HAP-1 (cell line): Measurements from ENCODE around the gene MTF1.

Experiments used
- DNase-seq, 2 experiments: peaks; one replicate each; pipeline ENCODE4 v3.0.0-alpha.2; 2016 to 2020; ENCODE audit warnings: low spot score in 2 of 2
- H3K27me3 ChIP-seq: fragments of 250-450 bp; sonication (Bioruptor Pico); 2 replicates; pipeline ENCODE4 v1.5.1; 2020; ENCODE audit warnings: low read depth, mild to moderate bottlenecking, moderate library complexity
- H3K36me3 ChIP-seq: fragments of 250-450 bp; sonication (Bioruptor Pico); replicated peaks from 2 replicates; pipeline ENCODE4 v1.5.1; 2020; ENCODE audit warnings: mild to moderate bottlenecking
- H3K4me1 ChIP-seq: fragments of 250-450 bp; sonication (Bioruptor Pico); 2 replicates; pipeline ENCODE4 v1.5.1; 2020; ENCODE audit warnings: mild to moderate bottlenecking
- H3K4me3 ChIP-seq: fragments of 250-450 bp; sonication (Bioruptor Pico); 2 replicates; pipeline ENCODE4 v1.5.1; 2020; ENCODE audit warnings: mild to moderate bottlenecking, moderate library complexity
- H3K9me3 ChIP-seq: fragments of 250-450 bp; sonication (Bioruptor Pico); 2 replicates; pipeline ENCODE4 v1.5.1; 2020; ENCODE audit warnings: mild to moderate bottlenecking, moderate library complexity
- in situ Hi-C: fragments of 300-500 bp; cut with MboI; formaldehyde crosslinking; loops from 3 replicates; pipeline ENCODE4 v1.14.3; 2020; ENCODE audit warnings: low sequenced_read_pairs, inconsistent platforms, mixed read lengths

The MTF1 gene

DNA sequence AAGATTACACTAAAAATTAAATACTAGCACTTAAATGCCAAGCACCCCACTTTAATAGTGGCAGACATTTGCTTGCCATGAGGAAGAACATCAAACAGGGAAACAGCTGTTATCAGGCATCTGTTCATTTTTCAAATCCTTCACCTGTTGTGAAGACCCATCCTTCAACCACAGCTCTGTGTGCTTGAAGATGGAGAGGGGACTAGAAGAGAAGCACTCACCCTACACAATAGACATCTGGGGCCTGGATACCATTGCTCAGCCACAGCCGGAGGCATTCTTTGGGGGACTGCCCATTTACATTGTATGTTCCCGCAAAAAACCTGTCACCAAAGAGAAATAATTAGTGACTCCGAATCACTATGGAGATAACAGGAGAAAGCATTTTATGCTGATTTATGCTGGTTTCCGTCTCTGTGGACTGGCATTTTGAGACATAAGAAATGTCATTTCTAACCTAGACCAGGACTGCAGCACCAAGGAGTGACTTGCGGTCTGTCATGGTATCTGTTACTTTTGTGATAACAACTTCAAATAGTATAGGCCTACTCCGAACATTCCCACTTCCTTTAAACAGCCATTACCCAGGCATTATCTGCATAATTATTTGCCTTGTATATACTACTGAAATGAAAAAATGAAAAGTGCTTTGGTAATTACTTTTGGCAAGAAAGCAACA is 28.8 kb upstream of the MTF1 start:
- DNase-seq, result no peak
- Histone ChIP-seq H3K27me3 (no peaks in the 10 kb centered on the region), H3K9me3 (no peaks in the 10 kb centered on the region), H3K36me3 (peaks cover 34% of the 10 kb centered on the region), H3K4me1 (no peaks in the 10 kb centered on the region), H3K4me3 (no peak overlapping the region)
- in situ Hi-C loops, result no loop called here

DNA sequence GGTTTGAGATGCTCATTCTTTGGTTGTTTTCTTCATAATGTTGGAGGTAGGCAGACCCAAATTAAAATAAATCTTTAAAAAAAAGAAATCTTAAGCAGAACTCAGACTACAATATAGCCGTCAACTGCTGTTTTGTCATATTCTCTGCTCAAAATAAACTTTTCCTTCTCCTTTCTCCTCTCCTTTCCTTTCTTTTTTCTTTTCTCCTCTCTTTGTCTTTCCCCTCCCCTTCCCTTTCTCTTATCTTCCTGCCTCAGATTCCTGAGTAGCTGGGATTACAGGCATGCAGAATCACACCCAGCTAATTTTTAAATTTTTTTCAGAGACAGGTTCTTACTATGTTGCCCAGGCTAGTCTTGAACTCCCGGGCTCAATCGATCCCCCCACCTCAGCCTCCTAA is 24.8 kb upstream of the MTF1 start:
- in situ Hi-C loops, result no loop called here
- DNase-seq, result no peak
- no peaks in the 10 kb centered on the region for H3K27me3 ChIP-seq
- H3K4me1 ChIP-seq, result no peaks in the 10 kb centered on the region
- H3K9me3 ChIP-seq, result no peaks in the 10 kb centered on the region
- H3K36me3 ChIP-seq, result peaks cover 46% of the 10 kb centered on the region
- no peak overlapping the region for H3K4me3 ChIP-seq

DNA sequence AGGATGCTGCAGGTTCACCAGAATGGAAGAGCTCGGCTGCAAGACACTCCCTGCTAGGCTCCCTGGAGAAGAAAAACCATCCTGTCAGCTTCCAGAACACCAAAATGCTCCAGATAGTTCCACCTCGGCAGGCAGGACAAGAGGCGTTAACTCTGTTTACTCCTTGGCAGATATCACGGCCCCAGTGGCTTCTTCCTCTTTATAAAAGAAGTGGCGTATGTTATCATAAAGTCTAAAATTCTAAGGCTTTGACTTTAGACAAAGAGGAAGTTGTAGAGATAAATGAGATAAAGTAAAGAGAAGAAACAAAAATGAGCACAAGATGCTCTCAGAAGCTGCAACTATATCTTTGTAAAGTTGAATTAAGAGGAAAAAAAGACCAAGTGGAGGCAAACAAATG is 24.3 kb upstream of the MTF1 start:
- Histone ChIP-seq H3K4me1 (no peaks in the 10 kb centered on the region), H3K27me3 (no peaks in the 10 kb centered on the region), H3K9me3 (no peaks in the 10 kb centered on the region), H3K4me3 (no peak overlapping the region), H3K36me3 (peaks cover 46% of the 10 kb centered on the region)
- in situ Hi-C loops, result no loop called here
- no peak for DNase-seq

DNA sequence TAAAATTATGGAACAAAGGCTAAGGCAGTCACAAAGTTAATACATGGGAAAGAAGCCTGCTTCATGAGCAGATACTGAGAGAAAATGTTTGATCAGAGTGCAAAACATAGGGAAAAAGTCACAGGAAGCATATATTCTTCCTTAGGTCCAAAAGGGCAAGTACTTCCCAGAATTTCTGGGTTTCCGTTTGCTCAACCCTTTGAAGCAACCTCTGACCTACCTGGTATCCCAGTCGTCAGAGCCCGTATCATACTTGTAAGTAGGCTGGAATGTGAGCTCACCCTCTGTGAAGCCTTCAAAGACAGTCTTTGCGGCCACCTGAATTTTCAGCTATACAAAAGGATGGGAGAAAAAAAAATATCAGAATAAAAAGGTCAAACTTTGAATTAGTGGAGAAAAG is 20.5 kb upstream of the MTF1 start:
- in situ Hi-C loops, result no loop called here
- no peak overlapping the region for H3K4me3 ChIP-seq
- no peak for DNase-seq
- H3K4me1 ChIP-seq, result no peaks in the 10 kb centered on the region
- H3K9me3 ChIP-seq, result no peaks in the 10 kb centered on the region
- H3K27me3 ChIP-seq, result no peaks in the 10 kb centered on the region
- H3K36me3 ChIP-seq, result peaks cover 37% of the 10 kb centered on the region

DNA sequence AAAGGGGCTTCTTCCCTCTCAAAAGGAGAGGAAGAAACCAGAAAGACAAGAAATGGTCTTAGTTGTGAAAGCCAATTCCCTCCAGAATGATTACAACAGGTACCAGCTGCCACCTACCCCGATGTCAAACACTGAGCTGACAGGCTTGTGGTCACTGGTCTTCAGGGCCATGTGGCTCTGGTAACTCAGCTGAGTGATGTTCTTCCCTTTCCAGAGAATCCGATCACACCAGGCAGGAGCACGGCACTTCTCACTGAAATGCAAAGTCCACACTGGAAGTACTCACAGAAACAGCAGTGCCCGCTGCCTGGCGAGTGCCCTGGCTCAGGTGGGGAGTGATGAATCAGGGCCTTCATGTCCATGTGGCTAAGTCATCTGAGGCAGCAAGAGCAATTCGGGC is 18.7 kb upstream of the MTF1 start:
- Histone ChIP-seq H3K9me3 (no peaks in the 10 kb centered on the region), H3K4me3 (no peak overlapping the region), H3K27me3 (no peaks in the 10 kb centered on the region), H3K4me1 (no peaks in the 10 kb centered on the region), H3K36me3 (peaks cover 49% of the 10 kb centered on the region)
- in situ Hi-C loops, result no loop called here
- no peak for DNase-seq

DNA sequence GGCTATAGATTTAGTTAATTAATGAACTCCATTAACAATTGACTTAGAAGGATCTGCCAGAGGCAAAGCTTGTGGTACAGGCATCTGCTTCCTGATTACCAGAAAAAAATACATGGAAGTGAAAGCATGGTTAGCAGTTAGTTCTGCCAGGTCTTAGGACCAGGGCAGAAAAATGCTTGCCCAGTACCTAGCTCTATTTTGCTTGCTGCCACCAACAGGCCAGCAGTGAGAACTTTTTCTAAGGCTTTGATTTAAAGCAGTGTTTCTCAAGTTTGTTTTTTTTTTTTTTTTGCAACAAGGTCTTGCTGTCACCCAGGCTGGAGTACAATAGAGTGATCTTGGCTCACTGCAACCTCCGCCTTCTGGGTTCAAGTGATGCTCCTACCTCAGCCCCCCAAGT is 16.4 kb upstream of the MTF1 start:
- in situ Hi-C loops, result no loop called here
- H3K4me1 ChIP-seq, result no peaks in the 10 kb centered on the region
- no peaks in the 10 kb centered on the region for H3K27me3 ChIP-seq
- no peak overlapping the region for H3K4me3 ChIP-seq
- no peak for DNase-seq
- no peaks in the 10 kb centered on the region for H3K9me3 ChIP-seq
- H3K36me3 ChIP-seq, result peaks cover 45% of the 10 kb centered on the region

DNA sequence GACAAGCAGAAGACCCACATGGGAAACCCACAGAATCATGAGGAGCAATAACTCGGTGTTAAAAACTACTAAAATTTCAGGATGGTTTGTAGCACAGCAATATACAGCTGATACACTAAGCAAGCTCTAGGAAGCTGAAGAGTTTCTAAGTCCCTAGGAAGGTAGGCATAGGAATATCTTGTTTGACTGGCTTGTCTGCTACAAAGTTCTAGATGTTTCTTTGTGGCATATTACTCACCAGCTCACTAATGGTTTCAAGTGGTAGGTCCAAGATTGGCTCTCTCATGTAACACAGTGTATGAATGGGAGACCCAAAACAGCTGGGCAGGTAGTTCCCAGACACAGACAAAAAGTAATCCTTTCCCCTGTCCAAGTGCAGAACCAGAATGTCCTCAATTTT is 13.3 kb upstream of the MTF1 start:
- in situ Hi-C loops, result no loop called here
- H3K27me3 ChIP-seq, result no peaks in the 10 kb centered on the region
- no peaks in the 10 kb centered on the region for H3K4me1 ChIP-seq
- DNase-seq, result no peak
- no peak overlapping the region for H3K4me3 ChIP-seq
- H3K36me3 ChIP-seq, result peaks cover 41% of the 10 kb centered on the region
- no peaks in the 10 kb centered on the region for H3K9me3 ChIP-seq

DNA sequence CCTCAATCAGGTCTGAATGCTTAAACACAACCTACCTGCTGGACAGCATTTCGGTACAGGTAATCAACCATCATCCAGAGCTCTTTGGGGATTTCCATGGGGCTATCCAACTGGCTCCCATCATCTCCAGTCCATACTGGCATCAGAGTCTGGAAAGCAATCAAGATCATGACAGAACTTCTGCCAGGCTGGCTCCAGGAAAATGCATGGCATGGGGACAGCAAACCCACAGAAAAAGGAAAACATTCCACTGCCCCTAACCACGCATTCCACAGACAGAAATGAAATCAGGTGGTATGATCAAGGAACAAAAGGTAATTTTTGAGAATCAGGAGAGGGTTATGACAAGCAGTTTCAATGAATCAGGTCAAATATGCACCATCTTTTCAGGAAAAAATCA is 9.1 kb upstream of the MTF1 start:
- no peak for DNase-seq
- Histone ChIP-seq H3K4me3 (no peak overlapping the region), H3K36me3 (peaks cover 41% of the 10 kb centered on the region), H3K9me3 (no peaks in the 10 kb centered on the region), H3K4me1 (no peaks in the 10 kb centered on the region), H3K27me3 (no peaks in the 10 kb centered on the region)
- in situ Hi-C loops, result no loop called here

DNA sequence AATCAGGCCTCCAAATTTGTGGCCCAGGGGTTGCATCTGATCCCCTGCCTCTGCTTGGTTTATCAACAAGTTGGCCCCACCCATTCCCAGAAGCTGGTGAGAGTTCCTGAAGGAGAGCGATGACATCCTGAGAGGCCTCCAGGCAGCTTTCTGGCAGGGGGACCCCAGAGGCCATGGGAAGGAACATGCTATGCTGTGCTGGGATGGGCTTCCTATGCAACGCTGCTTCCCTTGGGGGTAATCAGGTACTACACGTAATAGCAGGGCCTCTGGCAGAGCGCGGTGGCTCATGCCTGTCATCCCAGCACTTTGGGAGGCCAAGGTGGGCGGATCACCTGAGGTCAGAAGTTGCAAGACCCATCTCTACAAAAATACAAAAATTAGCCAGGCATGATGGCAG is 8.4 kb upstream of the MTF1 start:
- Histone ChIP-seq H3K27me3 (no peaks in the 10 kb centered on the region), H3K36me3 (peaks cover 34% of the 10 kb centered on the region), H3K9me3 (no peaks in the 10 kb centered on the region), H3K4me3 (no peak overlapping the region), H3K4me1 (no peaks in the 10 kb centered on the region)
- DNase-seq, result no peak
- in situ Hi-C loops, result no loop called here

DNA sequence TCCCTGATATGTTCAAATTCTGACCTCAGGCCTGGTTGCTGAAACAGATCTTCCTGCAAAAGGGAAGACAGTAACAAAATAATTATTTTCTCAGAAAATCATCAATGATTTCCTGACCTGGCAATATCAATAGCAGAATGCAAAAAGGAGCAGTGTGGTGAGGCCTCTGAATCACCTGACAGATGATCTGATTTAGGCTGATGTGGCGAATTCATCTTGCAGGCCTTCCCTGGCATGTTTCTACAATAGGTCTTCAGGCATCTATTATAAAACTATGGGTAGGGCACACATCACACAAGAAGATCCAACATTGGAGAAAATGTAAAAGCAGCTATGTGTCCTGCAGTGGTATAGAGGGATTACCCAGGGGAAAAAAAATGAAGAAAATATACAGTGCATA is 7.1 kb upstream of the MTF1 start:
- DNase-seq, result no peak
- Histone ChIP-seq H3K36me3 (peaks cover 34% of the 10 kb centered on the region), H3K4me1 (no peaks in the 10 kb centered on the region), H3K9me3 (no peaks in the 10 kb centered on the region), H3K4me3 (no peak overlapping the region), H3K27me3 (no peaks in the 10 kb centered on the region)
- in situ Hi-C loops, result no loop called here

DNA sequence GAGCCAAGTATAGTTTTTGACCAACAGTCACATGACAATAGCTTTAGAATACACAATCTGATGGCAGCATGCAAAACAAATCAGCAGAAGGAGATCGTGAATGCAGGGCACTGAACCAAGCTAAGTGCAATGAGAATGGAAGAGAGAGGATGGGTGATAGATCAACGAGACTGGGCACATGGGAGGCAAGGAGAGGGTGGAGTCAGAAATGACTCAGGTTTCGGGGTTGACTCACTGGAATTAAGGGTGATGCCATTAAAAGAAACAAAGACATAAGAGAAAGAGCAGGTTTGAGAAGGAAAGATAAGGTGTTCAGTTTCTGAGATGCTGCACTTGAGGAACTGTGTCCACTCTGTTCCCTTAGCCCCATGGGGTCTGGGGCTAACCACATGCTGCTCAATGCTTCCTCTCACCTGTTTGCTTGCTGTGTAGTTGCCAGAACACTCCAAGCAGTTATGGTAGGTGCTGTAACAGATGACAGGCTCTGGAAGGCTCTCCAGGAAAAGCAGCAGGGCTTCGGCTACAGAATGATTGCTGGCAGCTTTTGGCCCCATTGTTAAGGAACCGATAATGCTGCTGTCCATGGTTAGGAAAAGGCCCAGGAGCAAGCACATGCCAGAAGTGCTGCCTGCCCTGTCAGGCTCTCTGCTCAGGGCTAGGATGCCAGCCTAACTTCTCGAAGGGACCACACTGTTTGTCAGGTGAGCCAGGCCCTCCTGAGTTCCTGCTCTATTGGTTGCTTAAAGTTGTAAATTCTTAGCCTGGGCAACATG is 6.1 kb upstream of the MTF1 start:
- Histone ChIP-seq H3K36me3 (peaks cover 36% of the 10 kb centered on the region), H3K9me3 (no peaks in the 10 kb centered on the region), H3K4me1 (peaks cover 2% of the 10 kb centered on the region), H3K4me3 (no peak overlapping the region), H3K27me3 (no peaks in the 10 kb centered on the region)
- in situ Hi-C loops, result no loop called here
- no peak for DNase-seq

DNA sequence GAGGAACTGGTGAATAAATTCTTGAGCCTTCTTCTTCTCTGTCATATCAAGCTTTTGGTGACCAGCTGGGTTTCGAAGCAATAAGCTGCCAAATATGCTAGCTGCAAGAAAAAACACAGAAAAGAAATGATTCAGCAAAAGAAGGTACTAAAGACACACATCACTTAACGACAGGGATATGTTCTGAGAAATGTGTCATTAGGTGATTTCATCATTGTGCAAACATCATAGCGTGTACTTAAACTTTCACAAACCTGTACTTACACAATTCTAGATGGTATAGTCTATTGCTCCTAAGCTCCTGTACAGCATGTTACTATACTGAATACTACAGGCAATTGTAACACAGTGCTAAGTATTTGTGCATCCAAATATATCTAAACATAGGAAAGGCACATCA is 2.9 kb upstream of the MTF1 start:
- peaks cover 10% of the 10 kb centered on the region for H3K4me1 ChIP-seq

DNA sequence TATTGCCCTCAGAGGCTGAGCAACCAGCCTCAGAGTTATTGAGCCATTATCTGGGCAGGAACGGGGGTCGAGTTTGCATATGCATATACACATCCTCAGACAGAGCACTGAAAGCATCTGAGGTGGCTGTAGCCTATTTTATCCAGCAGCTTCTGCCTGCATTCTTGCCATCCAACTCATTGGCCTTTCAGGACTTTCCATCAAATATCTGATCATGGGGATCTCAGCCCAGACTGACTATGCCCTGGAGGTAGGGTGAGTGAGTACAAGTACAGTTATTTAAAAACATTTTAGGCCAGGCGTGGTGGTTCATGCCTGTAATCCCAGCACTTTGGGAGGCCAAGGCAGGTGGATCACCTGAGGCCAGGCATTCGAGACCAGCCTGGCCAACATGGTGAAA is 1.8 kb upstream of the MTF1 start:
- no peak overlapping the region for H3K4me3 ChIP-seq
- in situ Hi-C loops, result no loop called here
- H3K4me1 ChIP-seq, result peaks cover 10% of the 10 kb centered on the region
- H3K27me3 ChIP-seq, result no peaks in the 10 kb centered on the region
- peaks cover 37% of the 10 kb centered on the region for H3K36me3 ChIP-seq
- no peaks in the 10 kb centered on the region for H3K9me3 ChIP-seq
- no peak for DNase-seq

More for the DNA sequence above, 2.9 kb upstream of the MTF1 start:
- DNase-seq, result no peak
- Histone ChIP-seq H3K36me3 (peaks cover 34% of the 10 kb centered on the region), H3K27me3 (no peaks in the 10 kb centered on the region), H3K4me3 (no peak overlapping the region), H3K9me3 (no peaks in the 10 kb centered on the region)
- in situ Hi-C loops, result no loop called here

DNA sequence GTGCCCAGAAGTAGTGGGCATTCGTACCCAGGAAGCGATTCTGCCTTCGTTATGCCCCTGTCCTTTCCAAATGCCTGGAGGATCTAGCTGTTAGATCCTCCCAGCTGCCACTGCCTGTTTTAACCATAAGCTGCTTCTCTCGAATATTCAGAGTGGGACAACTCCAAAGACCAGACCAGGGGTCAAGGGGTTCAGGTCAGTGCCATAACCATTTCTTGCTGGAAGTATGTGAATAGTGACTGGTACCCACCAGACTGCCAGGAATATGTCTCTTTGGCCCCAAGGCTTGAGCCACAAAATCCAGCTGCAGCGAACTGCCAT is 914 bp upstream of the MTF1 start:
- DNase-seq, result no peak
- Histone ChIP-seq H3K4me1 (peaks cover 10% of the 10 kb centered on the region), H3K36me3 (peaks cover 37% of the 10 kb centered on the region), H3K9me3 (no peaks in the 10 kb centered on the region), H3K27me3 (no peaks in the 10 kb centered on the region), H3K4me3 (peak overlapping the region; percentile 97)
- in situ Hi-C loops, result no loop called here
